A549 (cell line): ENCODE data around the gene NFX1. TPM values are rescaled to one million over a fixed set of nuclear protein-coding genes. Genes with fewer than 3 reads are reported as not detected.

Experiments
- ATAC-seq, 2 experiments: fragments of 200-7000 bp in 1 of 2; fragments of >200 bp in 1 of 2; cut with Nextera tagmentation in 1 of 2; cut with Tn5 transposase in 1 of 2; 3 replicates each; pipeline versions ENCODE4 v1.8.0 to v1.9.1; 2018 to 2020; ENCODE audit warnings: mild to moderate bottlenecking in 1 of 2, moderate library complexity in 1 of 2
- CTCF ChIA-PET: fragments of 300-600 bp; sonication (Branson Sonifier 250); formaldehyde crosslinking; extraction: SDS; loops from one replicate; lab custom pipeline; 2021; ENCODE audit warnings: antibody characterized with exemption, inconsistent platforms; lab: Yijun Ruan, JAX
- POLR2A ChIA-PET: fragments of 350-600 bp; formaldehyde crosslinking; extraction: SDS; loops from one replicate; lab custom pipeline; 2021; ENCODE audit warnings: antibody characterized with exemption, inconsistent platforms; lab: Yijun Ruan, JAX
- DNase-seq, 2 experiments: peaks; one replicate each; pipeline versions ENCODE4 v3.0.0 to v3.0.0-alpha.2; 2011 to 2016; ENCODE audit warnings: low read depth in 1 of 2, low spot score in 1 of 2
- FAIRE-seq: peaks from 2 replicates; lab custom pipeline; 2011; peaks lifted over from hg19 to GRCh38; lab: Jason Lieb, UNC
- H3K27ac ChIP-seq, 2 experiments: fragments of >200 bp; sonication (Bioruptor Twin); formaldehyde crosslinking; 3 replicates each; pipeline ENCODE4 v1.5.1; 2016 to 2017
- H3K4me1 ChIP-seq: fragments of >200 bp; sonication (Bioruptor Twin); formaldehyde crosslinking; 3 replicates; pipeline ENCODE4 v1.6.1; 2016
- H3K4me2 ChIP-seq: fragments of >200 bp; sonication (Bioruptor Twin); formaldehyde crosslinking; 3 replicates; pipeline ENCODE4 v1.6.1; 2016
- H3K4me3 ChIP-seq: fragments of >200 bp; sonication (Bioruptor Twin); formaldehyde crosslinking; 3 replicates; pipeline ENCODE4 v1.5.1; 2016
- H3K9me3 ChIP-seq: fragments of >200 bp; sonication (Bioruptor Twin); formaldehyde crosslinking; 3 replicates; pipeline ENCODE4 v1.6.1; 2016
- BHLHE40 ChIP-seq: IDR thresholded peaks from 2 replicates; pipeline ENCODE4 v1.6.1; 2012; ENCODE audit warnings: low read depth, low read length, inconsistent platforms
- CEBPB ChIP-seq, 2 experiments: fragments of >200 bp in 1 of 2; sonication (Bioruptor Twin) in 1 of 2; formaldehyde crosslinking in 1 of 2; IDR thresholded peaks; 2 replicates each; pipeline ENCODE4 v1.6.1; 2012 to 2016
- CHD4 ChIP-seq: fragments of 200-600 bp; sonication (generic); IDR thresholded peaks from 2 replicates; pipeline ENCODE4 v1.6.1; 2016; ENCODE audit warnings: antibody characterized with exemption, mild to moderate bottlenecking, borderline replicate concordance
- EHF ChIP-seq: fragments of 250-450 bp; sonication (Bioruptor Pico); IDR thresholded peaks from 2 replicates; pipeline ENCODE4 v1.5.0; 2020; ENCODE audit warnings: mild to moderate bottlenecking
- EHMT2 ChIP-seq: fragments of 200-600 bp; sonication (generic); IDR thresholded peaks from 2 replicates; pipeline ENCODE4 v1.6.1; 2016; ENCODE audit warnings: antibody characterized with exemption, low read depth, mild to moderate bottlenecking, moderate library complexity
- EP300 ChIP-seq, 2 experiments: fragments of >200 bp; sonication (Bioruptor Twin); formaldehyde crosslinking; IDR thresholded peaks; 2 replicates in 1 of 2; 3 replicates in 1 of 2; pipeline ENCODE4 v1.6.1; 2016 to 2017
- ESRRA ChIP-seq: fragments of 150-350 bp; IDR thresholded peaks from 2 replicates; pipeline ENCODE4 v1.6.1; 2014; ENCODE audit warnings: mild to moderate bottlenecking, low read length, borderline replicate concordance
- FOSL2 ChIP-seq, 2 experiments: fragments of 450-650 bp in 1 of 2; fragments of >200 bp in 1 of 2; sonication (Bioruptor Twin) in 1 of 2; formaldehyde crosslinking; IDR thresholded peaks; 2 replicates each; pipeline versions ENCODE4 v1.5.0 to v1.6.1; 2016 to 2020; ENCODE audit warnings: mild to moderate bottlenecking in 1 of 2, moderate library complexity in 1 of 2
- GATA3 ChIP-seq: IDR thresholded peaks from 2 replicates; pipeline ENCODE4 v1.6.1; 2012; ENCODE audit warnings: borderline replicate concordance
- HOXA7 ChIP-seq: fragments of 250-450 bp; sonication (Bioruptor Pico); IDR thresholded peaks from 2 replicates; pipeline ENCODE4 v1.5.0; 2020; ENCODE audit warnings: mild to moderate bottlenecking, moderate library complexity
- JUN ChIP-seq, 2 experiments: fragments of >200 bp; sonication (Bioruptor Twin); formaldehyde crosslinking; IDR thresholded peaks; 2 replicates in 1 of 2; 3 replicates in 1 of 2; pipeline ENCODE4 v1.6.1; 2016 to 2017
- JUNB ChIP-seq: fragments of >200 bp; sonication (Bioruptor Twin); formaldehyde crosslinking; IDR thresholded peaks from 2 replicates; pipeline ENCODE4 v1.6.1; 2016
- KDM5A ChIP-seq: fragments of 200-600 bp; sonication (generic); IDR thresholded peaks from 2 replicates; pipeline ENCODE4 v1.6.1; 2016; ENCODE audit warnings: antibody characterized with exemption, mild to moderate bottlenecking
- MAFK ChIP-seq: fragments of 450-650 bp; IDR thresholded peaks from 2 replicates; pipeline ENCODE4 v1.6.1; 2014; ENCODE audit not compliant: partially characterized antibody
- NPAS2 ChIP-seq: fragments of 250-450 bp; sonication (Bioruptor Pico); IDR thresholded peaks from 2 replicates; pipeline ENCODE4 v1.8.0; 2022; ENCODE audit warnings: mild to moderate bottlenecking, moderate library complexity, borderline replicate concordance
- POLR2AphosphoS2 ChIP-seq: conservative IDR thresholded peaks from 2 replicates; pipeline ENCODE4 v1.6.1; 2012; ENCODE audit warnings: low read length, improper control_type of control experiment, inconsistent platforms
- RFX5 ChIP-seq: fragments of 450-650 bp; IDR thresholded peaks from 2 replicates; pipeline ENCODE4 v1.7.1; 2014; ENCODE audit warnings: antibody characterized with exemption, mild to moderate bottlenecking, moderate library complexity
- SREBF2 ChIP-seq: fragments of 450-650 bp; IDR thresholded peaks from 2 replicates; pipeline ENCODE4 v1.6.1; 2014; ENCODE audit warnings: mild to moderate bottlenecking, moderate library complexity
- TFCP2L1 ChIP-seq: fragments of 250-450 bp; sonication (Bioruptor Pico); IDR thresholded peaks from 2 replicates; pipeline ENCODE4 v1.5.0; 2021; ENCODE audit warnings: mild to moderate bottlenecking
- ZC3H11A ChIP-seq: fragments of 450-650 bp; IDR thresholded peaks from 2 replicates; pipeline ENCODE4 v1.6.1; 2014; ENCODE audit warnings: antibody characterized with exemption, mild to moderate bottlenecking
- WGBS: methylation state at CpG from one replicate; pipeline ENCODE4 v1.1.6; 2017; ENCODE audit errors: missing lambda C conversion rate; 5-methylcytosine and 5-hydroxymethylcytosine counted together
- polyA plus RNA-seq, 4 experiments: library from polyadenylated mRNA; depleted of rRNA in 3 of 4; stranded (reverse); fragments of >200 nt; fragmentation: RNase III in 1 of 4; extraction: RNeasy Plus Mini Kit Qiagen cat#74134 plus additional on column Dnase treatment in 1 of 4; gene quantifications; 2 replicates in 3 of 4; 3 replicates in 1 of 4; pipeline ENCODE4 v1.2.3, GENCODE V29; 2011 to 2017
- TF ChIP-seq, protein P1 (sequence below): fragments of 150-350 bp; IDR thresholded peaks from 2 replicates; pipeline ENCODE4 v1.6.1; 2014; ENCODE audit warnings: low read depth, mild to moderate bottlenecking, low read length
- TF ChIP-seq, protein P2 (sequence below): fragments of 250-450 bp; sonication (Bioruptor Pico); IDR thresholded peaks from 2 replicates; pipeline ENCODE4 v1.5.0; 2020; ENCODE audit warnings: low read depth, mild to moderate bottlenecking, moderate library complexity
- TF ChIP-seq, protein P3 (sequence below): IDR thresholded peaks from 2 replicates; pipeline ENCODE4 v1.6.1; 2012; ENCODE audit warnings: low read depth, borderline replicate concordance
- TF ChIP-seq, protein P4 (sequence below): fragments of >200 bp; sonication (Bioruptor Twin); formaldehyde crosslinking; IDR thresholded peaks from 2 replicates; pipeline ENCODE4 v1.6.1; 2016

The NFX1 gene
- polyA plus RNA-seq, 2 of the 4 experiments (the other 2 are of a cell fraction), result 24.8 to 41.2 TPM

DNA sequence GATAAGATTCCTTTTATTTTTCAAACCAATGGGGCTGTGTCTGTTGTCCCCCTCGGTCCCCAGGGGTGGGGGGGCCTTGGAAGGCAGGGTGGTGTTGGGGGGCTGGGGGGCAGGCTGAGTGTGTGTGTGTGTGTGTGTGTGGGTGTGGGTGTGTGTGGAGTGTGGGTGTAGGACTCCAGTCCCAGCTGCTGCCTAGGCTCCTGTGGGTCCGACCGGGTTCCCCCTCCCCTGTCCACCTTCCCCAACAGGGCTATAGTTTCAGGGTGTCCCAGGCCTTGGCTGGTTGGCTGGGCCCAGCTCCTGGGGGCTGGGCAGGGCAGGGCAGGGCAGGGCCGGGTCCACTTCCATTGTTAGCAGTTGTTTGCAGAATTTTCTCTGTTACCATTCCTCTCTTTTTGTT lies 2.1 kb upstream of the NFX1 start (continued):
- TF ChIP-seq, protein P1, sequence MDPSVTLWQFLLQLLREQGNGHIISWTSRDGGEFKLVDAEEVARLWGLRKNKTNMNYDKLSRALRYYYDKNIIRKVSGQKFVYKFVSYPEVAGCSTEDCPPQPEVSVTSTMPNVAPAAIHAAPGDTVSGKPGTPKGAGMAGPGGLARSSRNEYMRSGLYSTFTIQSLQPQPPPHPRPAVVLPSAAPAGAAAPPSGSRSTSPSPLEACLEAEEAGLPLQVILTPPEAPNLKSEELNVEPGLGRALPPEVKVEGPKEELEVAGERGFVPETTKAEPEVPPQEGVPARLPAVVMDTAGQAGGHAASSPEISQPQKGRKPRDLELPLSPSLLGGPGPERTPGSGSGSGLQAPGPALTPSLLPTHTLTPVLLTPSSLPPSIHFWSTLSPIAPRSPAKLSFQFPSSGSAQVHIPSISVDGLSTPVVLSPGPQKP, result no peak
- TF ChIP-seq BHLHE40 (no peak), JUN (IDR thresholded peaks at IDR 0.05) (no peak), EHMT2 (no peak), ZC3H11A (no peak)

DNA sequence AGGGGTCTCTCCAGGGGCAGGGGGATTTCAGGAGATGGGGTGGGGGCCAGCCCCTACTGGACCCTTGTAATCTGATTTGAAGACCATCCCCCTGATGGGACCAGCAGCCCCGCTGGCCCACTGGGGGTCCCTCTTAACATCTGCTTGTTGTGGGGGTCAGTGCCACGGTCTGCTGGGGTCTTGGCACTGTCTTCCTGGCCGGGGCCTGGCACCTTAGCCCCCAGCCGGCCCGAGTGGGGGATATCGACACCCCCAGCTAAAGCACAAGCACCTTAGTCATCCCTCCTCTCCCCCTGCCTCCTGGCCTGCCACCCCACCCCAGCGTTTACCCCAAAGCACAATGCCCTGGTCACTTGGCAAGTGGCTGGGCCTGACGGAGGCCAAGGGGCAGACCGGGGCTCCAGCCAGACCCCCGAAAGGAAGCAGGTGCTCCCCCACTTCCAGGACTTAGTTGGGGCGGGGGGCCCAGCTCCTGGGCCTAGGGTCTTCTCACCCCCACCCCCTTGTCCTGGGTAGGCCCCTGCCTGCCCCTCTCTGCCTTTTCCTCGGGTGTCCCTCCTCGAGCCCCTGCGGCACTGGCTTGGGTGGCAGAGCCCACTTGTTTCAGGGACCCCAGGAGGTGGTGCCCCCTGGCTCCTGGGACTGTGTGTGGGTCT lies 1.4 kb upstream of the NFX1 start:
- CTCF ChIA-PET, result interaction anchor here (0.7 to 7.1 kb wide), 6 partner anchors 13 to 434 kb away, joined by 3 to 63 read pairs (median 14); no protein-coding TSS in a partner anchor
- Histone ChIP-seq H3K4me2 (peak overlapping the region; percentile 91), H3K27ac (peak overlapping the region; percentile 91 to 99), H3K4me3 (no peak overlapping the region; the same call in 2 of the 3 replicates), H3K4me1 (peaks cover 48% of the 10 kb centered on the region), H3K9me3 (no peaks in the 10 kb centered on the region)
- FAIRE-seq, result no peak
- no peak for ATAC-seq
- TF ChIP-seq JUNB (no peak), ESRRA (no peak), CHD4 (no peak), CEBPB (IDR thresholded peaks at IDR 0.05) (no peak), RFX5 (no peak), EHF (no peak), EP300 (IDR thresholded peaks at IDR 0.05) (no peak), MAFK (no peak), TFCP2L1 (no peak), HOXA7 (CRISPR knock-in tag) (no peak), KDM5A (no peak), NPAS2 (CRISPR knock-in tag) (no peak), POLR2AphosphoS2 (no peak)
- TF ChIP-seq, protein P2, sequence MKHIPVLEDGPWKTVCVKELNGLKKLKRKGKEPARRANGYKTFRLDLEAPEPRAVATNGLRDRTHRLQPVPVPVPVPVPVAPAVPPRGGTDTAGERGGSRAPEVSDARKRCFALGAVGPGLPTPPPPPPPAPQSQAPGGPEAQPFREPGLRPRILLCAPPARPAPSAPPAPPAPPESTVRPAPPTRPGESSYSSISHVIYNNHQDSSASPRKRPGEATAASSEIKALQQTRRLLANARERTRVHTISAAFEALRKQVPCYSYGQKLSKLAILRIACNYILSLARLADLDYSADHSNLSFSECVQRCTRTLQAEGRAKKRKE, result no peak
- no peak for DNase-seq
- POLR2A ChIA-PET, result interaction anchor here (0.7 kb wide), 1 partner anchor 92 kb away, joined by 3 read pairs; no protein-coding TSS in a partner anchor
- 71% methylated on average over 8 of the region's 14 CpGs for WGBS

GRCh38 chr9:33289496-33289895 lies 820 bp upstream of the NFX1 start:
- H3K4me1 ChIP-seq, result peaks cover 48% of the 10 kb centered on the region
- H3K9me3 ChIP-seq, result no peaks in the 10 kb centered on the region
- no peak for DNase-seq
- peak overlapping the region; percentile 66 for H3K4me3 ChIP-seq
- TF ChIP-seq FOSL2 (IDR thresholded peaks at IDR 0.05) (no peak), FOSL2 (CRISPR knock-in tag; IDR thresholded peaks at IDR 0.05) (no peak), SREBF2 (no peak), GATA3 (no peak), EHMT2 (no peak), EP300 (IDR thresholded peaks at IDR 0.05) (no peak)
- TF ChIP-seq, protein P3, sequence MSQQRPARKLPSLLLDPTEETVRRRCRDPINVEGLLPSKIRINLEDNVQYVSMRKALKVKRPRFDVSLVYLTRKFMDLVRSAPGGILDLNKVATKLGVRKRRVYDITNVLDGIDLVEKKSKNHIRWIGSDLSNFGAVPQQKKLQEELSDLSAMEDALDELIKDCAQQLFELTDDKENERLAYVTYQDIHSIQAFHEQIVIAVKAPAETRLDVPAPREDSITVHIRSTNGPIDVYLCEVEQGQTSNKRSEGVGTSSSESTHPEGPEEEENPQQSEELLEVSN, result no peak
- TF ChIP-seq, protein P4, sequence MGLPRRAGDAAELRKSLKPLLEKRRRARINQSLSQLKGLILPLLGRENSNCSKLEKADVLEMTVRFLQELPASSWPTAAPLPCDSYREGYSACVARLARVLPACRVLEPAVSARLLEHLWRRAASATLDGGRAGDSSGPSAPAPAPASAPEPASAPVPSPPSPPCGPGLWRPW, result no peak
- TF ChIP-seq, all 56 proteins: peak for 0
- H3K4me2 ChIP-seq, result peak overlapping the region; percentile 91
- ChIA-PET CTCF (interaction anchor here (0.7 to 3.1 kb wide), 8 partner anchors 85 to 433 kb away, joined by 3 to 32 read pairs (median 4); partner anchors contain the start of gene AQP3), POLR2A (interaction anchor here (0.5 to 1.7 kb wide), 13 partner anchors 11 to 265 kb away, joined by 3 to 13 read pairs (median 5); partner anchors contain the start of genes B4GALT1, DNAJA1 and NOL6)
- peak overlapping the region; percentile 91 to 99 for H3K27ac ChIP-seq
- FAIRE-seq (no peak), ATAC-seq (no peak; a peak in 2 of 6 replicates)
- WGBS, result 59% methylated on average over 7 of the region's 12 CpGs
